Chondrocyte (in vitro differentiated cells): ENCODE results near the gene CDK18. TPM values are rescaled to one million over a fixed set of nuclear protein-coding genes. Genes with fewer than 3 reads are reported as not detected.
A peak's percentile ranks its signal among the peaks of the same experiment; 100 is the strongest.

Experiments used
- DNase-seq: peaks from one replicate; pipeline ENCODE4 v3.0.0; 2021; ENCODE audit warnings: mixed read lengths, low spot score
- H3K27ac Mint-ChIP-seq: one replicate; pipeline ENCODE4 v1.8.0; 2021; ENCODE audit warnings: mild to moderate bottlenecking, moderate library complexity, mixed read lengths; ENCODE audit not compliant: unreplicated experiment
- H3K27me3 Mint-ChIP-seq: 2 replicates; pipeline ENCODE4 v1.8.0; 2021; ENCODE audit warnings: low read depth, mixed read lengths
- H3K36me3 Mint-ChIP-seq: 2 replicates; pipeline ENCODE4 v1.8.0; 2021; ENCODE audit warnings: low read depth, mixed read lengths
- H3K4me1 Mint-ChIP-seq: 2 replicates; pipeline ENCODE4 v1.8.0; 2021; ENCODE audit warnings: low read depth, mild to moderate bottlenecking, mixed read lengths
- H3K4me3 Mint-ChIP-seq: one replicate; pipeline ENCODE4 v1.8.0; 2021; ENCODE audit warnings: mild to moderate bottlenecking, moderate library complexity, mixed read lengths; ENCODE audit not compliant: unreplicated experiment
- H3K9me3 Mint-ChIP-seq: 2 replicates; pipeline ENCODE4 v1.8.0; 2021; ENCODE audit warnings: low read depth, mixed read lengths
- total RNA-seq: library from RNA; stranded (reverse); gene quantifications from 3 replicates; pipeline ENCODE4 v1.2.1, GENCODE V29; 2021
- TF ChIP-seq, protein P1 (sequence below): fragments of 200-600 bp; sonication (generic); IDR thresholded peaks from 2 replicates; pipeline ENCODE4 v1.5.0; 2021; ENCODE audit warnings: antibody characterized with exemption, mild to moderate bottlenecking, moderate library complexity

The CDK18 gene
- total RNA-seq, 1 donor from 2014 or later, result 17.3 TPM

DNA sequence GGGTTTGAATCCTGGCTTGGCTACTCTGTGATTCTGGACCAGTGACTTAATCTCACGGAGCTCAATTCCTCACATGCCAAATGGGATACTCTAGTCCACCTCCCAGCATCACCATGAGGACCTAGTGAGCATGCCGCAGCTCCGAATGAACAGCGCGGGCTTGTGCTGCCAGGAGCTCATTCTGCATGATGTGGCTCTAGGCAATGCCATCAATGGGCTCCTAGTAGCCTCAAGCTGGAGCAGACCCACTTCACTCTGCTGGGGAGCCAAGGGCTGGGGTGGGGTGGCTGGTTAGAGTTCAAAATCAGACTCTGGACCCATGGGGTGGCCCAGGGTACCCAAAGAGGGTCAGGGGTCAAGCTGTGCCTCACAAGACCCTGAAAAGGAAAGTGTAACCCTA, 41.5 kb downstream of the CDK18 start:
- H3K4me1 Mint-ChIP-seq, result peaks cover 13% of the 10 kb centered on the region
- no peak overlapping the region for H3K27ac Mint-ChIP-seq
- DNase-seq, result peak; percentile 29
- H3K9me3 Mint-ChIP-seq, result no peaks in the 10 kb centered on the region
- TF ChIP-seq, protein P1, sequence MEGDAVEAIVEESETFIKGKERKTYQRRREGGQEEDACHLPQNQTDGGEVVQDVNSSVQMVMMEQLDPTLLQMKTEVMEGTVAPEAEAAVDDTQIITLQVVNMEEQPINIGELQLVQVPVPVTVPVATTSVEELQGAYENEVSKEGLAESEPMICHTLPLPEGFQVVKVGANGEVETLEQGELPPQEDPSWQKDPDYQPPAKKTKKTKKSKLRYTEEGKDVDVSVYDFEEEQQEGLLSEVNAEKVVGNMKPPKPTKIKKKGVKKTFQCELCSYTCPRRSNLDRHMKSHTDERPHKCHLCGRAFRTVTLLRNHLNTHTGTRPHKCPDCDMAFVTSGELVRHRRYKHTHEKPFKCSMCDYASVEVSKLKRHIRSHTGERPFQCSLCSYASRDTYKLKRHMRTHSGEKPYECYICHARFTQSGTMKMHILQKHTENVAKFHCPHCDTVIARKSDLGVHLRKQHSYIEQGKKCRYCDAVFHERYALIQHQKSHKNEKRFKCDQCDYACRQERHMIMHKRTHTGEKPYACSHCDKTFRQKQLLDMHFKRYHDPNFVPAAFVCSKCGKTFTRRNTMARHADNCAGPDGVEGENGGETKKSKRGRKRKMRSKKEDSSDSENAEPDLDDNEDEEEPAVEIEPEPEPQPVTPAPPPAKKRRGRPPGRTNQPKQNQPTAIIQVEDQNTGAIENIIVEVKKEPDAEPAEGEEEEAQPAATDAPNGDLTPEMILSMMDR, result no peak
- no peaks in the 10 kb centered on the region for H3K36me3 Mint-ChIP-seq
- no peak overlapping the region for H3K4me3 Mint-ChIP-seq
- H3K27me3 Mint-ChIP-seq, result peaks cover 47% of the 10 kb centered on the region

- no peaks in the 10 kb centered on the region for H3K36me3 Mint-ChIP-seq
- H3K4me1 Mint-ChIP-seq, result peaks cover 13% of the 10 kb centered on the region
- no peak overlapping the region for H3K27ac Mint-ChIP-seq
- TF ChIP-seq, protein P1, result no peak
- peaks cover 43% of the 10 kb centered on the region for H3K27me3 Mint-ChIP-seq
- H3K9me3 Mint-ChIP-seq, result no peaks in the 10 kb centered on the region
- no peak overlapping the region for H3K4me3 Mint-ChIP-seq
- no peak for DNase-seq
Measured at GRCh38 chr1:205546541-205546940, 42.1 kb downstream of the CDK18 start.

DNA sequence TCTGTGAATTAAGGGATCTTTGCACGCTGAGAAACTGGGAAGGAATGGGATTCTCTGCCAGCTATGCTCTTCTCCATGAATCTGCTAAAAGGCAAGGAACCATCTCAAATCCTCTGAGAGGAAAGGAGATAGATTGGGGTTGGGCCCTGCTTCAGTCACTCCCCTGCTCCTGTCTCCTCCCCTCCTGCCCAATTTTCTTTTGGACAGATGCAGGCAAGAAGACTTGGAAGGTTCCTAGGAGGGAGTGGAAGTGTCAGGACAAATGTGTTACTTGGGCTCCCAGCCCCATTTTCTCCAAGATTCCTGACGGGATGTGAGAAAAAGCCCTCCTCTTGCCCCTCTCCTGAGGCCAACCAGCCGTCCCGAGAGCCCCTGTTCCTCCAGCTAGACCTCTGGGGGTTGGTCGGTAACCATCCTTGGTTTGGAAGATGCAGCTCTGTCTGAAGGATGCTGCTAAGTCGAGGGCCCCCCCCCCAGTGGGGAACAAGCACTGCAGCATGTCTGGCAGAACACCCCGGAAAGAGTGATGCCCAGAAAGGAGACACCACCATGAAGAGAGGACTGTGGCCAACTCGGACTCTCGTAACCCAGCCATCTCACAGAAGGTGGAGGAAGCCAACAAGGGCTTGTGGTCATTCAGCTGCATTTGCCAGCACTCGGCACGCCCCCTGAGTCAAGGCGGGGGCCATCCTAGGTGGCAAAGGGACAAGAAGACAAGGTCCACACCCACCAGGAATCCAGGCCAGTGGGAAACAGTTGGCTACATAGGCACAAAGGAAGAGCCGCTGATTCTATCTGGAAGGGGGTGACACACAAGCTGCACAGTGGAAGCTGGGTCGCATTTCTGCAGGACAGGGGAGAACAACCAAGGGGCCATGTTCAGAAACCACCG, 43.7 kb downstream of the CDK18 start:
- H3K4me3 Mint-ChIP-seq, result no peak overlapping the region
- H3K27ac Mint-ChIP-seq, result no peak overlapping the region
- DNase-seq, result peak; percentile 68
- peaks cover 11% of the 10 kb centered on the region for H3K4me1 Mint-ChIP-seq
- no peaks in the 10 kb centered on the region for H3K36me3 Mint-ChIP-seq
- no peaks in the 10 kb centered on the region for H3K9me3 Mint-ChIP-seq
- TF ChIP-seq, protein P1, result no peak
- peaks cover 43% of the 10 kb centered on the region for H3K27me3 Mint-ChIP-seq

DNA sequence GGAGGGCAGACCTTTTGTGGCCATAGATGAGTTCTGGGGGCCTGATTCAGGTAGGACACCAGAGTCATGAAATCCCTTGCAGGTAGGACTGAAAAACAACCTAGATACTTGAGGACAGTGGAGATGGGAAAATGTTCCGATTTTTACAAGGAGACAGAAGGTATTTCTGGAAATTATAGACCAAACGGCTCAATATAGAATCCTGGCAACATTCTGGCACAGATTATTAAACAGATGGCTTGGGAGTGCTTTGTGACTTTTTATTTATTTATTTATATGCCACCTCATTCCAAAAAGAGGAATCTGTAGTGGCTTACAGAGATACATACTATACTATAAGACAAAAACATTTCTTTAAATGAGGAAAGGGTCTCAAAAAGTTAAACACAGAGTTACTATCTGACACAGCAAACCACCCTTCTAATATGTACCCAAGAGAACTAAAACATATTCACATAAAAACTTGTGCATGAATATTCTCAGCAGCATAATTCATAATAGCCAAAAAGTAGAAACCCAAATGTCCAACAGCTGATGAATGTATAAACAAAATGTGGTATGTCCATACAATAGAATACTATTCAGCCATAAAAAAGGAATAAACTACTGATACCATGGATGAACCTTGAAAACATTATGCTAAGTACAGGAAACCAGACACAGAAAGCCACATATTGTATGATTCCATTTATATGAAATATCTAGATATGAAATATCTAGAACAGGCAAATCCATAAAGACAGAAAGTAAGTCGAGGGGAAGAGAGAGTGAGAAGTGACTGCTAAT, 49.8 kb downstream of the CDK18 start:
- Mint-ChIP-seq H3K36me3 (peaks cover 5% of the 10 kb centered on the region), H3K4me1 (no peaks in the 10 kb centered on the region), H3K4me3 (no peak overlapping the region), H3K27me3 (peaks cover 60% of the 10 kb centered on the region), H3K27ac (no peak overlapping the region), H3K9me3 (peaks cover 17% of the 10 kb centered on the region)
- DNase-seq, result no peak
- TF ChIP-seq, protein P1, result no peak

DNA sequence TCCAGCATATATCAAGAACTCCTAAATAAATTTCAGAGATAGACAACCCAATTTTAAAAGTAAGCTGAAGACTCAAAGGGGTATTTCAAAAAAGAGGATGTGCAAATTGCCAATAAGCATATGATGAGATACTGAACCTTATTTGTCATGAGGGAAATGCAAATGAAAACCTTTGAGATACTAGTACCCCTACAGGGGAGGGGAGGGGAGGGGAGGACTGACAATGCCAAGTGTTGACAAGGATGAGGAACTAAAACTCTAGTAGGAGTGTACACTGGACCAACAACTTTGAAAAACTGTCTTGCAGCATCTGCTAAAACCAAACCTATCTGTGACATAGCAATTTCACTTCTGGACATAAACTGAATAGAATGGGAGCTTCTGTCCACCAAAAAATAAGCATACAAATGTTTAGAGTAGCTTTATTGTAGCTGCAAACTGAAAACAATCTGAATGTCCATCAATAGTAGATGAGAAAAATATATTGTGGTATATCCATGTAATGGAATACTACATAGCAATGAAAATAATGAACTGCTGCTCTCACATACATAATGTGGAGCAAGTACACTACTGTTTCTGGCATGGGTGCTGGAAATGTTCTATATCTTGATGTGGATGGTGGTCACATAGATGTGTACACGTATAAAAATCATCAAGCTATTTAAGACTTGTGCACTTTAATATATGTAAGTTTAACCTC, 57.2 kb downstream of the CDK18 start:
- Mint-ChIP-seq H3K9me3 (peaks cover 34% of the 10 kb centered on the region), H3K27ac (no peak overlapping the region), H3K4me3 (no peak overlapping the region), H3K36me3 (peaks cover 7% of the 10 kb centered on the region), H3K4me1 (no peaks in the 10 kb centered on the region), H3K27me3 (peaks cover 69% of the 10 kb centered on the region)
- TF ChIP-seq, protein P1, result no peak
- no peak for DNase-seq
